PFSK-1 (cell line): Measurements from ENCODE around the gene RPSA.

Source experiments
- FOXP2 ChIP-seq: optimal IDR thresholded peaks from 2 replicates; pipeline ENCODE3; 2011; ENCODE audit warnings: borderline replicate concordance, control low read depth, inconsistent platforms; ENCODE audit not compliant: insufficient read depth; ENCODE audit errors: extremely low read length, extremely low read depth
- POLR2AphosphoS5 ChIP-seq: IDR thresholded peaks from 2 replicates; pipeline ENCODE4 v1.6.1; 2012; ENCODE audit warnings: low read depth, mild to moderate bottlenecking, control low read depth, low read length, moderate library complexity
- REST ChIP-seq, 2 experiments: IDR thresholded peaks; 2 replicates each; pipeline versions ENCODE4 v1.6.1 to v1.8.0; 2011 to 2012; ENCODE audit warnings: low read depth in 2 of 2, low read length in 2 of 2, control low read depth in 1 of 2, inconsistent platforms in 1 of 2, mild to moderate bottlenecking in 1 of 2, moderate library complexity in 1 of 2; ENCODE audit not compliant: insufficient read depth in 1 of 2
- SIN3A ChIP-seq: IDR thresholded peaks from 2 replicates; pipeline ENCODE4 v1.6.1; 2012; ENCODE audit warnings: mild to moderate bottlenecking, low read length, moderate library complexity, borderline replicate concordance; ENCODE audit not compliant: insufficient read depth
- TAF1 ChIP-seq: IDR thresholded peaks from 2 replicates; pipeline ENCODE4 v1.6.1; 2012; ENCODE audit warnings: low read length, control low read depth, borderline replicate concordance; ENCODE audit not compliant: insufficient read depth

- TF ChIP-seq POLR2AphosphoS5 (no peak), REST (IDR thresholded peaks at IDR 0.05; ENCODE audit: insufficient read depth in 1 of 2, low read depth in 2 of 2, low read length in 2 of 2) (no peak), TAF1 (no peak), SIN3A (no peak), FOXP2 (no peak)
Observed at GRCh38 chr3:39412668-39413260, 6.2 kb downstream of the RPSA start.
